Measurements from ENCODE around the gene IRS1. TPM values are rescaled to one million over a fixed set of nuclear protein-coding genes. Genes with fewer than 3 reads are reported as not detected.

IRS1 gene, protein sequence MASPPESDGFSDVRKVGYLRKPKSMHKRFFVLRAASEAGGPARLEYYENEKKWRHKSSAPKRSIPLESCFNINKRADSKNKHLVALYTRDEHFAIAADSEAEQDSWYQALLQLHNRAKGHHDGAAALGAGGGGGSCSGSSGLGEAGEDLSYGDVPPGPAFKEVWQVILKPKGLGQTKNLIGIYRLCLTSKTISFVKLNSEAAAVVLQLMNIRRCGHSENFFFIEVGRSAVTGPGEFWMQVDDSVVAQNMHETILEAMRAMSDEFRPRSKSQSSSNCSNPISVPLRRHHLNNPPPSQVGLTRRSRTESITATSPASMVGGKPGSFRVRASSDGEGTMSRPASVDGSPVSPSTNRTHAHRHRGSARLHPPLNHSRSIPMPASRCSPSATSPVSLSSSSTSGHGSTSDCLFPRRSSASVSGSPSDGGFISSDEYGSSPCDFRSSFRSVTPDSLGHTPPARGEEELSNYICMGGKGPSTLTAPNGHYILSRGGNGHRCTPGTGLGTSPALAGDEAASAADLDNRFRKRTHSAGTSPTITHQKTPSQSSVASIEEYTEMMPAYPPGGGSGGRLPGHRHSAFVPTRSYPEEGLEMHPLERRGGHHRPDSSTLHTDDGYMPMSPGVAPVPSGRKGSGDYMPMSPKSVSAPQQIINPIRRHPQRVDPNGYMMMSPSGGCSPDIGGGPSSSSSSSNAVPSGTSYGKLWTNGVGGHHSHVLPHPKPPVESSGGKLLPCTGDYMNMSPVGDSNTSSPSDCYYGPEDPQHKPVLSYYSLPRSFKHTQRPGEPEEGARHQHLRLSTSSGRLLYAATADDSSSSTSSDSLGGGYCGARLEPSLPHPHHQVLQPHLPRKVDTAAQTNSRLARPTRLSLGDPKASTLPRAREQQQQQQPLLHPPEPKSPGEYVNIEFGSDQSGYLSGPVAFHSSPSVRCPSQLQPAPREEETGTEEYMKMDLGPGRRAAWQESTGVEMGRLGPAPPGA (N-terminal part only)
- total RNA-seq: 0.05 and 0.07 TPM in 2 replicates

DNA sequence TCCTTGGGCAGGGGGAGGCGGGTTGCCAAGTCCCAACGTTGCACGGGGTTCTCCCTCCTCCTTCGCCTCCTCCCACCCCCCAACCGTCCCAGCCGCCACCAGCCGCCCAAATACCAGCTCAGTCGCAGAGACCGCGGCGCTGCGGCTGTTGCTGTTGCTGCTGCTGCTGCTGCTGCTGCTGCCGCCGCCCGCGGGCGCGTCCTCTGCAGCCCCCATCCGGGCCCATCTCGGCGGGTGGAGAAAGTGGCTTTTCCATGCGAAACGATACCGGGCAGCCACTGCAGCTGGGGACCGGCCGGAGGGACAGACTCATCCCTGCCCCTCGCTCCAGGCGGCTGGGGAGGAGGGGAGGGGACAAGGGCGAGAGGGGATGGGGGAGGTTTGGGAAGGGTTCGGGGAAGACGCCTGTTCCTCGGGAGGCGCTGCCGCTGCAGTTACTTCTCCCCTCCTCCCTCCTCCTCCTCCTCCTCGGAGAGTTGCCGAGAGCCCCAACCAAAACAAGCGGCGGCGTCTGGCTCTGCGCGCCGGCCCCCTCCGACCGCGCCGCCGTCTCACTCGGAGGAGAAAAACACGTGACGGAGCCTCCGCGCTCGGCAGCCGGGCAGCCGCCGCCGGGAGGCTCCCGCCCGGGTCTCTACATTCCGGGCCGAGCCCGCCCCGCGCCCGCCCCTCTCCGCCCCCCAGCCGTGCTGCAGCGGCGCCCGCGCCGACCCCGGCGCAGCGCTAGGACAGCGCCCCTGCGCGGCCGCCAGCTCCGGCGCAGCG lies at the start of gene IRS1:
TSS of gene IRS1 (minus strand) at position 610 of the 765 bp plus-strand sequence. CDS start 1,082 bp downstream, outside the sequence.

DNA sequence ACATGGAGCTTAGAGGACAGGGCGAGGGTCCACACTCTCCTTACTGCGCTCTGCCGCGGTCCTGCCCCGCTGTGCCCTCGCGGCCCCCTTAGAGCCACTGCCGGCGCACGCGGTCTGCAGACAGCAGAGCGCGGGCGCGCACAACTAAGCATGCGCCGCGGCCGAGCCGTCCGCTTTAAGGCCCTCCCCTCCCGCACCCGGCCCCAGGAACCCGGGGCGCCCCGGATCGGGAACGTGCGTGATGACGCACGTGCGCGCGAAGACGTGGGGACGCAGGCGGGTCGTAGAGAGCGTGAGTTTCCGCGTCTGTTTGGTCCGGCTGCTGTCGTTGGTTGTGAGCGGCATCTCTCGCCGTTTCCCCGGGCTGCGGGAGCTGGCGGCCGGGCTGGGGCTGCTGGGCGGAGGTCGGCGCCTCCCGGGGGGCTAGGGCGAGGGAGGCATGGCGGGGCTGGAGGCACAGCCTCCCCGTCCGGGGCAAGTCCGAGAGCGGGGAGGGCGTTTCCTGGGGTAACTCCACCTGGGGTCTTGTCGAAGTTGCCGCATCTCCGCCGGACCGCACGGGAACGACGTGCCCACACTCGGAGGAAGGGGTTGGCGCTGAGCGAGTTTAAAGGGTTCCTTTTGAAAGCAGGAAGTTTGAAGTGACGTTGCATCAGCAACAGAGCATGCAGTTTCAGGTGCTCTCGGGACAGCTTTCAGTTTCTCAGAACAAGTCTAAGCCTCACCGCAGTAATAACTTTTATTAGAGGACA lies 36.4 kb upstream of the IRS1 start, which contains the start of gene RHBDD1:
TSS of gene RHBDD1 (plus strand) at position 259 of the 752 bp plus-strand sequence. CDS start 28,640 bp downstream, outside the sequence.

Other genes with a start within 250 kb of the IRS1 start
- 7.0 and 12.1 TPM in 2 replicates for gene RHBDD1, start 36.2 kb upstream of the IRS1 start, total RNA-seq